ENCODE measurements around the gene LUZP1.

The LUZP1 gene

DNA sequence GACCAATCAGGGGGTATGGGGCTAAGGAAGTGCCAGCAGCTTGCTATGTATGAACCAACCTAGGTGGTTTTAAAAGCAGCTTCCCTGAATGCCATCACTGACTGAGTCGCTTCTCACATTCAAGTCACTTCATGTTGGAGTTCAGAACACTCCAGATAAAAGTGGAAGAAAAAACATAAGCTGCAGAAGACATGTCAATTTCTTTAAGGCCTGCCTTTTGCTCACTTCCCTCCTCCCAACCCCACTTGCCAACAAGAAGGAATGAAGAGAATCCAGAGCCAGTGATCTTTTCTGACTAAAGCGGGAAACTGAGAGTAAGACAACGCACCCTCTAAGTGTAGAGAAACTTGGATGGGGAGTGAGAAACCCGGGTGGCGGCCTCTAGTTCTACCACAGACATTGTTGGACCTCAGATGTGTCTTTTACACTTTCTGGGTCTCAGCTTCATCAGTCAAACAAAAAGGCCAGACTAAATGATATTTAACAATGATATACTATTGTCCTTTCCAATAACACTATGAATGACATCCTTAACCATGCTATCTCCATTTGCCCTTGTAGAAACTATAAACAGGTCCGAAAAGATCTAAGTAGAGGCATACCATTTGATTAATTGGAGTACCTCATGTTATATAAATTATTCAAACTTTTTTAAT lies 54.1 kb downstream of the LUZP1 start:
- H3K4me3 ChIP-seq (ENCODE audit: low read depth, low read length), result no peak overlapping the region
- TF ChIP-seq, protein P1, sequence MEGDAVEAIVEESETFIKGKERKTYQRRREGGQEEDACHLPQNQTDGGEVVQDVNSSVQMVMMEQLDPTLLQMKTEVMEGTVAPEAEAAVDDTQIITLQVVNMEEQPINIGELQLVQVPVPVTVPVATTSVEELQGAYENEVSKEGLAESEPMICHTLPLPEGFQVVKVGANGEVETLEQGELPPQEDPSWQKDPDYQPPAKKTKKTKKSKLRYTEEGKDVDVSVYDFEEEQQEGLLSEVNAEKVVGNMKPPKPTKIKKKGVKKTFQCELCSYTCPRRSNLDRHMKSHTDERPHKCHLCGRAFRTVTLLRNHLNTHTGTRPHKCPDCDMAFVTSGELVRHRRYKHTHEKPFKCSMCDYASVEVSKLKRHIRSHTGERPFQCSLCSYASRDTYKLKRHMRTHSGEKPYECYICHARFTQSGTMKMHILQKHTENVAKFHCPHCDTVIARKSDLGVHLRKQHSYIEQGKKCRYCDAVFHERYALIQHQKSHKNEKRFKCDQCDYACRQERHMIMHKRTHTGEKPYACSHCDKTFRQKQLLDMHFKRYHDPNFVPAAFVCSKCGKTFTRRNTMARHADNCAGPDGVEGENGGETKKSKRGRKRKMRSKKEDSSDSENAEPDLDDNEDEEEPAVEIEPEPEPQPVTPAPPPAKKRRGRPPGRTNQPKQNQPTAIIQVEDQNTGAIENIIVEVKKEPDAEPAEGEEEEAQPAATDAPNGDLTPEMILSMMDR (IDR thresholded peaks at IDR 0.05; ENCODE audit: low read depth, low read length), result no peak

DNA sequence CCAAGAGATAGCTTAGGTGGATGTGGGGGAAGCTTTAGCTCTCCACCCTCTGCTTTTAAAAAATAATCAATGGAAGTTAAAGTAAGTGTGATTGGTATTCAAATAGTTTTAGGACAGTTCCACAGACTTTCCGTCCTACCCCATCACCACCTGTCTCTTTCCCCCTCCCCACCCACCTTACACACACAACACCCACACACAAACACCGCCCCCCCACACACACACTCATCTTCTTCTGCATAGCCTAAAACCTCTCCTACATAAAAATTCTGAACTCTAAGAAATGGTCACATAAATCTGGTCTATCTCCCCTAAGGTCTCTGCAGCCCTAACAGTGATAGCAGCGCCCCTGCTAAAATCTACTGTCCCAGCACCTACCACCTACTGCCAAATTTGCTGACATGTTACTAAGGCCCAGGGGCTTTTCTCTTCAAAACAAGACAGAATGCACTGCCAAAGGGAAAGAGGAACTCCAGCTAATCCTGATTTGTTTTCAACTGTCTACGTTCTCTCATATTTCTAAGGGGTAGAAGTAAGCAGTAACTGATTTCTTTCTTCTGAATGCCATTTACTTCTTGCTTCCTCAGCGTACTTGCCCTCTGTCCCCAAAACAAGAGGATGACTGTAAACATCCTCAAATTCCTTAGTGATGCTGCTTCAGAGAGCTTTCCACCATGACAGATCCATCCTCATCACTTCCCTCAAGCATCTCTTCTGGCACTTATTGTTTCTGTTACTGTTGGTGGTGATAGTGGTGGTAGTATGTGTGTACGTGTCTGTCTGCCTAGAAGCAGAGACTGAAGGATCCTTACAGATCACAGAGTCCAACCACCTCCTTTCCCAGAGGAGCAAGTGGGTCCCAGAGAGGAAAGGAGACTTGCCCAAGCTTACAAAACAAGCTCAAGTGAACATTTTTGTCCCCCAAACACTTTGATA lies 56.8 kb downstream of the LUZP1 start:
- TF ChIP-seq, protein P1 (IDR thresholded peaks at IDR 0.05; ENCODE audit: low read depth, low read length), result no peak
- H3K4me3 ChIP-seq (ENCODE audit: low read depth, low read length), result no peak overlapping the region

DNA sequence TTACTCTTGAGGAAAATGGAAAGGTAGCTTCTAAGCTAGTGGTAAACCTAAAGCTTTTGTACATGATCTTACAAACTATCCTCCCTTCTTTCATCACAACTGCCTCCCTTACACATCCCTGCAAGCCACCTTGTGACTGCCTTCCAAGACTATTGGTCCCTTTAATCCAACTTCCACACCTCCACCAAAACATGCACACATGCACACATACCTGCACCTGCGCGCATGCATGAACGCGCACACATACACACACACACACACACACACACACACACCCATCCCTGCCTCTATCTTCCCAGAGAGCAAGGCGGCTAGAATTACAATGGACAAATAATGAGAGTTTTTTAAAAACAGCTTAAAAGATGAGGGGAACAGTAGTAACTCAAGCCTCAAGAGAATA lies 58.3 kb downstream of the LUZP1 start:
- H3K4me3 ChIP-seq (ENCODE audit: low read depth, low read length), result no peak overlapping the region
- TF ChIP-seq, protein P1 (IDR thresholded peaks at IDR 0.05; ENCODE audit: low read depth, low read length), result no peak

DNA sequence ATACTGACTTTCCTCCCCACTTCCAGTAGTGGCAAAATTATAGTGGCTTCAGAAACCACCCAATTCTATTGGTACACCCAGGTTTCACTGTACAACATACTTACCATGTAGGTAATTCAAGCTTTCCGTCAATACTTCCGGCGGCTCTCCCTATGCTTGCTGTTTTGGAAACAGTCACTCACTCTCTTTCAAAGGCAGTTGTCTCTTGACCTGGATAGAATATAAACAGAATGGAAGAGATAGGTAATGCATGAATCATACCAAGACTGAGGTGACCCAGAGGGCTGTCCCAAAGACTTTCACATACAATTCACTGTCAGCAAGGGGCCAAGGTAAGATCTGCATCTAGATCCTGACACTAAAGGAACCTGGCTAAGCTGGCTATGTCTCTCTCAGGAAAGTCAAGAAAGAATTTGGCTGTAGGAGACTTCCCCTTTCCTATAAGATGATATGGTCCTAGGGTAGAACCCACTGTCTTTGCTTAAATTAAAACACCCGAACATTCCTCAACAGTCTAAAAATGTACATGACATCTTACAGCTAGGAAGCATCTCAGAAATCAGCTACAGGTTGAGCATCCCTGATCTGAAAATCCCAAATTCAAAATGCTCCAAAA lies 59.6 kb downstream of the LUZP1 start:
- TF ChIP-seq, protein P1 (IDR thresholded peaks at IDR 0.05; ENCODE audit: low read depth, low read length), result no peak

GRCh38 chr1:23103001-23103889 lies 65.4 kb downstream of the LUZP1 start:
- TF ChIP-seq, protein P1 (IDR thresholded peaks at IDR 0.05; ENCODE audit: low read depth, low read length), result no peak

More for the DNA sequence above, 59.6 kb downstream of the LUZP1 start:
- no peak overlapping the region for H3K4me3 ChIP-seq (ENCODE audit: low read depth, low read length)

GRCh38 chr1:23102289-23102688 lies 66.4 kb downstream of the LUZP1 start:
- H3K4me3 ChIP-seq (ENCODE audit: low read depth, low read length), result no peak overlapping the region
- TF ChIP-seq, protein P1 (IDR thresholded peaks at IDR 0.05; ENCODE audit: low read depth, low read length), result no peak

More at GRCh38 chr1:23103001-23103889, 65.4 kb downstream of the LUZP1 start:
- H3K4me3 ChIP-seq (ENCODE audit: low read depth, low read length), result no peak overlapping the region

Measured in WI38 (cell line).